ENCODE data around the gene C1orf21.

DNA sequence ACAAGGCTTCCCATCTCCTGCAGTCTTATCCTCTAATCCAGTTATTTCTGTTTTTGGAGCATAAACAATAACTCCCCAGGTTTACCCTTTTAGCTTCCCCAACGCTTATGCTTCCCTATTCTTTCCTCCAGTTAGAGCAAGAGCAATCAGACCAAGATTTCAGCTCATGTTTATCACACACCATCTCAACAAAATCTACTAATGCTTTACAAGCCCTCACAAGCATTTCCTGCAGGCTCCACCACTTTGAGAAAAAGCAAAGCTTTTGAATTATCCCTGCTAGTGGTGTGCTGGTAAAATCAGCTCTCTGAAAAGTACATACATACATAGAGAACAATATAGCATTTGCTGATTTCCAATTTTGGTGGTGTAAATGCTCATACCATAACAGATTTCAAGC, 275.0 kb downstream of the C1orf21 start:
- no peak for TF ChIP-seq EZH2 (IDR thresholded peaks at IDR 0.05)
- no peak for TF ChIP-seq POLR2AphosphoS5 (IDR thresholded peaks at IDR 0.05; ENCODE audit: borderline replicate concordance, low read depth, low read length)
- no peak for TF ChIP-seq FOXP2 (optimal IDR thresholded peaks at IDR 0.05; ENCODE audit: control extremely low read depth, extremely low read length, insufficient read depth)
